Neural progenitor cell (in vitro differentiated cells): Measurements from ENCODE around the gene DDX20. TPM values are rescaled to one million over a fixed set of nuclear protein-coding genes. Genes with fewer than 3 reads are reported as not detected.

Experiments
- DNase-seq: peaks from one replicate; pipeline ENCODE4 v3.0.0-alpha.2; 2016; ENCODE audit warnings: low spot score
- H2AFZ ChIP-seq: fragments of 200-600 bp; sonication (generic); replicated peaks from 2 replicates; pipeline ENCODE4 v1.6.1; 2016; ENCODE audit warnings: antibody characterized with exemption
- H3F3A ChIP-seq: fragments of 200-600 bp; sonication (generic); 2 replicates; pipeline ENCODE4 v1.6.1; 2016; ENCODE audit warnings: antibody characterized with exemption, low read depth
- H3K27ac ChIP-seq: fragments of 200-600 bp; sonication (generic); 2 replicates; pipeline ENCODE4 v1.5.1; 2016; ENCODE audit warnings: mild to moderate bottlenecking
- H3K27me3 ChIP-seq: fragments of 200-600 bp; sonication (generic); 2 replicates; pipeline ENCODE4 v1.6.1; 2016; ENCODE audit warnings: mild to moderate bottlenecking, moderate library complexity
- H3K36me3 ChIP-seq: fragments of 200-600 bp; sonication (generic); 2 replicates; pipeline ENCODE4 v1.5.1; 2016
- H3K4me1 ChIP-seq: fragments of 200-600 bp; sonication (generic); 2 replicates; pipeline ENCODE4 v1.6.1; 2016; ENCODE audit warnings: mixed run types
- H3K4me2 ChIP-seq: fragments of 200-600 bp; sonication (generic); 2 replicates; pipeline ENCODE4 v1.6.1; 2016
- H3K4me3 ChIP-seq: fragments of 200-600 bp; sonication (generic); 2 replicates; pipeline ENCODE4 v1.5.1; 2016
- H3K79me2 ChIP-seq: fragments of 200-600 bp; sonication (generic); 2 replicates; pipeline ENCODE4 v1.6.1; 2016; ENCODE audit warnings: low read depth
- H3K9ac ChIP-seq: fragments of 200-600 bp; sonication (generic); 2 replicates; pipeline ENCODE4 v1.6.1; 2016
- H3K9me3 ChIP-seq: fragments of 200-600 bp; sonication (generic); 2 replicates; pipeline ENCODE4 v1.5.1; 2016; ENCODE audit warnings: low read depth
- H4K20me1 ChIP-seq: fragments of 200-600 bp; sonication (generic); 2 replicates; pipeline ENCODE4 v1.6.1; 2016; ENCODE audit warnings: low read depth
- H3K27ac Mint-ChIP-seq: 3 replicates; pipeline ENCODE4 v1.8.0; 2021; ENCODE audit warnings: mixed read lengths
- H3K27me3 Mint-ChIP-seq: 2 replicates; pipeline ENCODE4 v1.8.0; 2022; ENCODE audit warnings: low read depth, mild to moderate bottlenecking, inconsistent platforms, moderate library complexity, mixed read lengths; ENCODE audit not compliant: insufficient read depth
- H3K36me3 Mint-ChIP-seq: 3 replicates; pipeline ENCODE4 v1.8.0; 2021; ENCODE audit warnings: mixed read lengths
- H3K4me1 Mint-ChIP-seq: 3 replicates; pipeline ENCODE4 v1.8.0; 2021; ENCODE audit warnings: mixed read lengths
- H3K4me3 Mint-ChIP-seq: 3 replicates; pipeline ENCODE4 v1.8.0; 2021; ENCODE audit warnings: mild to moderate bottlenecking, moderate library complexity, mixed read lengths
- H3K9me3 Mint-ChIP-seq: 3 replicates; pipeline ENCODE4 v1.8.0; 2020; ENCODE audit warnings: mixed read lengths
- CTCF ChIP-seq: fragments of 200-600 bp; sonication (generic); IDR thresholded peaks from 2 replicates; pipeline ENCODE4 v1.5.1; 2017; ENCODE audit warnings: antibody characterized with exemption, mild to moderate bottlenecking
- EZH2 ChIP-seq: fragments of 200-600 bp; sonication (generic); IDR thresholded peaks from 2 replicates; pipeline ENCODE4 v1.6.1; 2017; ENCODE audit warnings: antibody characterized with exemption, mild to moderate bottlenecking, moderate library complexity
- EZH2phosphoT487 ChIP-seq: fragments of 200-600 bp; sonication (generic); IDR thresholded peaks from 2 replicates; pipeline ENCODE4 v1.6.1; 2017; ENCODE audit warnings: antibody characterized with exemption
- total RNA-seq: library from RNA; depleted of rRNA; stranded (reverse); fragments of >200 nt; gene quantifications from 2 replicates; pipeline ENCODE4 v1.2.3, GENCODE V29; 2015; ENCODE audit warnings: low replicate concordance

The DDX20 gene
- total RNA-seq, 1 donor from 2014 or later, result 30.4 TPM

DNA sequence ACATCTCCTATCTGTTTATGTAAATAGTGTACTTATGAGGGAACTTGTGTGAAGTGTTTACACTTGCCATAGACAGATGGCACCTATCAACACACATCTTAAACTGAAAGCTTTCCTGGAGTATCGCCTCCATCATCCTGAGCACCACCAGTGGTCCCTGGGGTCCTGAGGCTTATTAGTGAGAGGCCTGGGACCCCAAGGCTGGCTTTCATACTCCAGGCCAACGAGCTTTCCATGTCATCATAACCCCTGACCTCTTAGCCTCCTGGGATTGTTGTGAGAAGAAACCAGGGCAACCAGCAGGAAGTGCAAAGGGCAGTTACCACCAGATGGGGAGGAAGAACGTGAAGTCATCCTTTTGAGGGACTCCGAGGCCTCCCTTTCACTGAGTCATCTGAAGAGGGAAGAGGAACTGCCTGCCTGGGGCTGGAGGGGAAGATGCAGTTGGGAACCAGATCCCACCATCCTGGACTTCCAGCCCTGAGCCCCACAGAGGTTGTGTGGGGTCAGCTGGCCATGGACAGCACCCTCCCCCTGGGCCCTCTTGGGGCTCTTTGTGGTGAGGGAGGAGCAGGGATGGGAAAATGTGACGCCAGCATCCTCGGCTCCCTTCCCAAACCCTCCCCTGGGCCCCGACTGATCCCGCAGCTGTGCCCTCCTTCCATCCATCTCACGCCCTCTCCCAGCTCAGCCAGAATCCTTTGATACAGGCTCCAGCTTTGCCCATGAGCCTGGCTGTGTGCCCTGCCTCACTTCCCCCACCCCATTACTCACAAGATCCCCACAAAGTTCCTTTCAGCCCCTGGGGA, 22.3 kb upstream of the DDX20 start:
- Histone ChIP-seq H3K27ac (no peak overlapping the region), H4K20me1 (peaks cover 44% of the 10 kb centered on the region), H3K27me3 (peaks cover 10% of the 10 kb centered on the region), H2AFZ (no peak overlapping the region), H3F3A (peaks cover 41% of the 10 kb centered on the region), H3K9ac (no peak overlapping the region), H3K36me3 (no peaks in the 10 kb centered on the region), H3K4me3 (no peak overlapping the region), H3K9me3 (no peaks in the 10 kb centered on the region), H3K79me2 (peaks cover 36% of the 10 kb centered on the region), H3K4me2 (no peak overlapping the region), H3K4me1 (peaks cover 59% of the 10 kb centered on the region)
- TF ChIP-seq EZH2 (no peak), CTCF (no peak), EZH2phosphoT487 (no peak)
- Mint-ChIP-seq H3K27me3 (peaks cover 15% of the 10 kb centered on the region), H3K4me3 (no peak overlapping the region), H3K36me3 (no peaks in the 10 kb centered on the region), H3K4me1 (peaks cover 18% of the 10 kb centered on the region), H3K27ac (peak overlapping the region; percentile 55), H3K9me3 (no peaks in the 10 kb centered on the region)
- no peak for DNase-seq

DNA sequence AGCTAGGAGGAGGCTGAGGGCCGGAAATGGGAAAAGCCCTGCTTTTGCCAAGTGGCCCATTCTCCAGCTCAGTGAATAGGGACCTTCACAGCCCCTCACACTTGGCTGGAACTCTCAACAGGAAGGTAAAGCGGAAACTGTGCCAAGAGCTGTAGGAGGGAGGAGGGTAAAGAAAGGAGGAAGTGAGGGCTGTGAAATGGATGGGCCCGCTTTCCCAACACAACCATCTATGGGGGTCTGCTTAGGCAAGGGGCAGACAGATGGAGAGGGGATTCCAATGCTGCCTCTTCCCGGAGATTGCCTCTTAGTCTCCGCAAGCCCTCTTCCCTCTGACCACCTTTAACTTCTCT, 21.7 kb upstream of the DDX20 start:
- Histone ChIP-seq H3K36me3 (no peaks in the 10 kb centered on the region), H3K79me2 (peaks cover 36% of the 10 kb centered on the region), H3K9ac (no peak overlapping the region), H3K4me3 (no peak overlapping the region), H3K9me3 (no peaks in the 10 kb centered on the region), H3K27me3 (peaks cover 10% of the 10 kb centered on the region), H3K4me2 (no peak overlapping the region), H2AFZ (no peak overlapping the region), H3K27ac (no peak overlapping the region), H3F3A (peaks cover 47% of the 10 kb centered on the region), H3K4me1 (peaks cover 59% of the 10 kb centered on the region), H4K20me1 (peaks cover 43% of the 10 kb centered on the region)
- DNase-seq, result no peak
- peaks cover 15% of the 10 kb centered on the region for H3K27me3 Mint-ChIP-seq
- H3K4me1 Mint-ChIP-seq, result peaks cover 21% of the 10 kb centered on the region
- TF ChIP-seq EZH2phosphoT487, result no peak
- no peak for TF ChIP-seq CTCF
- no peak for TF ChIP-seq EZH2
- H3K4me3 Mint-ChIP-seq, result no peak overlapping the region
- no peaks in the 10 kb centered on the region for H3K36me3 Mint-ChIP-seq
- H3K27ac Mint-ChIP-seq, result peak overlapping the region; percentile 55
- no peaks in the 10 kb centered on the region for H3K9me3 Mint-ChIP-seq

DNA sequence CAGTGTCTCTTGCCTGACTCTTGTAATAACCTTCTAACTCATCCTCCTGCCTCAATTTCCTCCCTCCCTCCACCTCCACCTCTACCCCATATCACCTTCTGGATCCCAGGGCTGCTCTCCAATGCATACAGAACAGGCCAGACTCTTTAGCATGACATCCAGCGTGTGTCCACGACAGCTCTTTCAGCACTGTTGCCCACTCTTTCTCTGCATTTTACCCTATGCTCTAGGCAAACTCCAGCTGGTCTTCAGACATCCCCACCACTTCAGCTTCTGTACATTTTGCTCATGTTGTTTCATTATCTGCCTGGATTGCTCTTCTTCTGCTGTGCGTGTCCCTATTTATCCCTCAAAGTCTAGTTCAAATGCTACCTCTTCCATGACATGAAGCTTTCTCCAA, 21.3 kb upstream of the DDX20 start:
- no peak overlapping the region for H3K4me3 Mint-ChIP-seq
- DNase-seq, result no peak
- H2AFZ ChIP-seq, result no peak overlapping the region
- peaks cover 40% of the 10 kb centered on the region for H4K20me1 ChIP-seq
- H3K36me3 ChIP-seq, result no peaks in the 10 kb centered on the region
- no peaks in the 10 kb centered on the region for H3K9me3 ChIP-seq
- TF ChIP-seq EZH2 (no peak), CTCF (no peak), EZH2phosphoT487 (no peak)
- H3K4me2 ChIP-seq, result no peak overlapping the region
- peaks cover 55% of the 10 kb centered on the region for H3K4me1 ChIP-seq
- no peak overlapping the region for H3K27ac Mint-ChIP-seq
- no peaks in the 10 kb centered on the region for H3K36me3 Mint-ChIP-seq
- H3K79me2 ChIP-seq, result peaks cover 36% of the 10 kb centered on the region
- no peak overlapping the region for H3K9ac ChIP-seq
- H3K4me1 Mint-ChIP-seq, result peaks cover 21% of the 10 kb centered on the region
- H3F3A ChIP-seq, result peaks cover 52% of the 10 kb centered on the region
- H3K9me3 Mint-ChIP-seq, result no peaks in the 10 kb centered on the region
- H3K27me3 Mint-ChIP-seq, result peaks cover 17% of the 10 kb centered on the region
- H3K27me3 ChIP-seq, result peaks cover 10% of the 10 kb centered on the region
- no peak overlapping the region for H3K27ac ChIP-seq
- H3K4me3 ChIP-seq, result no peak overlapping the region
